Measurements from ENCODE around the gene GATA6. TPM values are rescaled to one million over a fixed set of nuclear protein-coding genes. Genes with fewer than 3 reads are reported as not detected.

Gene GATA6
- total and polyA plus RNA-seq, 2 of the 8 experiments (the other 6 are each of a cell fraction or from before 2014, with no cell fraction given): 0.09 TPM; not detected in 1

- H4K8ac ChIP-seq (ENCODE audit: extremely low read depth, insufficient read depth, low read length): no peak overlapping the region
- H3K27ac ChIP-seq (ENCODE audit: low read depth, low read length): no peak overlapping the region
- H4K91ac ChIP-seq (replicated peaks; ENCODE audit: insufficient read length, low read length): no peak overlapping the region
- no peaks in the 10 kb centered on the region for H3K23me2 ChIP-seq (ENCODE audit: low read depth, low read length)
- DNase-seq (ENCODE audit: low read depth in 1 of 2, low spot score in 2 of 2): no peak
- H3K18ac ChIP-seq (ENCODE audit: extremely low read depth, low read length): no peak overlapping the region
- H3K4me2 ChIP-seq (ENCODE audit: insufficient read depth in 1 of 2, low read depth in 2 of 2, low read length in 2 of 2): no peak overlapping the region
- 0 out of 2 replicates have a peak overlapping the region, but pooled peaks have one; percentile 15 for H2BK20ac ChIP-seq (ENCODE audit: low read length)
- 83% methylated on average over 2 of the region's 2 CpGs; no CpG with 5 or more reads in 1 of the 2 experiments for WGBS, 2 experiments (ENCODE audit: extremely low coverage in 1 of 2, insufficient coverage in 1 of 2, insufficient read length in 1 of 2, insufficient replicate concordance in 2 of 2, low coverage in 1 of 2, low lambda C conversion rate in 2 of 2, missing lambda C conversion rate in 1 of 2)
- H2BK15ac ChIP-seq (ENCODE audit: low read length): no peak overlapping the region
- H3K14ac ChIP-seq (ENCODE audit: insufficient read length): peak overlapping the region; percentile 10
- H3K9me3 ChIP-seq (ENCODE audit: insufficient read depth in 2 of 2, low read depth in 1 of 2, low read length in 1 of 2): no peaks in the 10 kb centered on the region
- no peak overlapping the region for H3K4ac ChIP-seq (replicated peaks; ENCODE audit: insufficient read length, low read depth, low read length)
- H3K4me3 ChIP-seq (ENCODE audit: extremely low read depth in 1 of 4, insufficient read depth in 2 of 4, low read depth in 3 of 4, low read length in 4 of 4): no peak overlapping the region
- H2BK120ac ChIP-seq (replicated peaks; ENCODE audit: low read depth, low read length): no peak overlapping the region
- FAIRE-seq: no peak
- H4K5ac ChIP-seq (ENCODE audit: insufficient read length, low read depth, low read length): no peak overlapping the region
- POLR2A ChIA-PET (ENCODE audit: partially characterized antibody): no interaction called here
- H4K20me1 ChIP-seq (replicated peaks in 1 of 2; ENCODE audit: control insufficient read depth in 1 of 2, insufficient read depth in 2 of 2, low read length in 2 of 2): no peaks in the 10 kb centered on the region
- H2BK12ac ChIP-seq (ENCODE audit: low read depth, low read length): no peak overlapping the region
- no peaks in the 10 kb centered on the region for H3K79me1 ChIP-seq (ENCODE audit: low read depth, low read length)
- H2AK5ac ChIP-seq (ENCODE audit: low read depth, low read length): no peak overlapping the region
- no peak overlapping the region for H2BK5ac ChIP-seq (ENCODE audit: low read depth, low read length)
- no peak overlapping the region for H2AFZ ChIP-seq (ENCODE audit: low read length)
- no peak overlapping the region; a peak in 1 of 7 replicates for H3K9ac ChIP-seq (replicated peaks in 1 of 4; ENCODE audit: extremely low read depth in 1 of 4, low read depth in 3 of 4, low read length in 3 of 4)
- no peak overlapping the region for H3K23ac ChIP-seq (ENCODE audit: insufficient read length)
- H3K27me3 ChIP-seq (replicated peaks in 1 of 4; ENCODE audit: control insufficient read depth in 3 of 4, extremely low read depth in 1 of 4, insufficient read depth in 3 of 4, low read length in 3 of 4): no peaks in the 10 kb centered on the region
- H3K4me1 ChIP-seq (replicated peaks in 1 of 4; ENCODE audit: control insufficient read depth in 3 of 4, insufficient read depth in 4 of 4, low read length in 3 of 4): peaks cover 0 to 6% (median 2%) of the 10 kb centered on the region in 4 experiments; a peak in 2 of 7 replicates
- H3K79me2 ChIP-seq (ENCODE audit: control insufficient read depth in 1 of 2, insufficient read depth in 2 of 2, low read length in 2 of 2): no peaks in the 10 kb centered on the region
- H3K56ac ChIP-seq (replicated peaks; ENCODE audit: insufficient read length, low read depth, low read length): no peak overlapping the region
- CTCF ChIA-PET (ENCODE audit: partially characterized antibody): interaction anchor here (1.0 to 3.3 kb wide), 4 partner anchors 9 to 291 kb away, joined by 3 to 10 read pairs (median 4); no protein-coding TSS in a partner anchor
- no peaks in the 10 kb centered on the region for H3K36me3 ChIP-seq (ENCODE audit: control insufficient read depth in 2 of 4, insufficient read depth in 4 of 4, low read length in 3 of 4)
- no peak for TF ChIP-seq EGR1 (IDR thresholded peaks at IDR 0.05; ENCODE audit: borderline replicate concordance, low read depth, low read length)
- TF ChIP-seq FOSL1 (IDR thresholded peaks at IDR 0.05; ENCODE audit: insufficient read depth, low read depth, low read length): no peak
These were observed 28.3 kb downstream of the GATA6 start for GRCh38 chr18:22197668-22198067.
